Stimulated activated CD4-positive, alpha-beta T cell treated with anti-CD3 and anti-CD28 coated beads, Interleukin-15, amount 100 ng/mL, for 1 hour (primary cell): ENCODE results near the gene CAMTA1.
"Not testable (repeated sequence)": the region's sequence is repeated elsewhere in the genome, so short reads cannot be mapped to it uniquely, and the experiment has no call there.

ENCODE experiments used
- DNase-seq, 2 donors: peaks; one replicate each; pipeline ENCODE4 v3.0.0-alpha.2; 2020; ENCODE audit warnings: low read depth in 1 of 2, low spot score in 1 of 2

The CAMTA1 gene

GRCh38 chr1:7691576-7691975 is 906.3 kb downstream of the CAMTA1 start:
- no peak for DNase-seq

GRCh38 chr1:7692005-7692404 is 906.8 kb downstream of the CAMTA1 start:
- DNase-seq = no peak

- not testable (repeated sequence) for DNase-seq
These were observed 907.8 kb downstream of the CAMTA1 start for GRCh38 chr1:7693037-7693436.

GRCh38 chr1:7693662-7694061 is 908.4 kb downstream of the CAMTA1 start:
- no peak for DNase-seq

- no peak for DNase-seq
These were observed 909.6 kb downstream of the CAMTA1 start for GRCh38 chr1:7694600-7695496.

- DNase-seq = no peak
These were observed 910.4 kb downstream of the CAMTA1 start for GRCh38 chr1:7695497-7696117.

GRCh38 chr1:7698641-7699040 is 913.4 kb downstream of the CAMTA1 start:
- no peak for DNase-seq

- no peak for DNase-seq
These were observed 917.1 kb downstream of the CAMTA1 start for GRCh38 chr1:7702365-7702764.

GRCh38 chr1:7703321-7704213 is 918.3 kb downstream of the CAMTA1 start:
- no peak for DNase-seq

GRCh38 chr1:7704214-7705047 is 919.2 kb downstream of the CAMTA1 start:
- peak; percentile 84 to 94 for DNase-seq

GRCh38 chr1:7705048-7705907 is 920.0 kb downstream of the CAMTA1 start:
- DNase-seq = no peak

- DNase-seq = no peak
These were observed 920.6 kb downstream of the CAMTA1 start for GRCh38 chr1:7705908-7706216.

GRCh38 chr1:7707527-7707926 is 922.3 kb downstream of the CAMTA1 start:
- DNase-seq = no peak

- not testable (repeated sequence) for DNase-seq
These were observed 922.8 kb downstream of the CAMTA1 start for GRCh38 chr1:7708065-7708464.

GRCh38 chr1:7710859-7711258 is 925.6 kb downstream of the CAMTA1 start:
- DNase-seq = no peak

- DNase-seq = no peak
These were observed 927.6 kb downstream of the CAMTA1 start for GRCh38 chr1:7712731-7713323.

- DNase-seq = no peak
These were observed 931.3 kb downstream of the CAMTA1 start for GRCh38 chr1:7716506-7716905.

- no peak for DNase-seq
These were observed 932.6 kb downstream of the CAMTA1 start for GRCh38 chr1:7717748-7718368.

- no peak for DNase-seq
These were observed 934.3 kb downstream of the CAMTA1 start for GRCh38 chr1:7719468-7720094.
